SH-SY5Y (cell line): ENCODE measurements around the gene CDHR1.

Experiments used
- GATA2 ChIP-seq: IDR thresholded peaks from 2 replicates; pipeline ENCODE4 v1.6.1; 2011; ENCODE audit warnings: mild to moderate bottlenecking, low read depth, low read length
- GATA3 ChIP-seq: IDR thresholded peaks from 2 replicates; pipeline ENCODE4 v1.6.1; 2011; ENCODE audit warnings: low read depth, mild to moderate bottlenecking, low read length, moderate library complexity

DNA sequence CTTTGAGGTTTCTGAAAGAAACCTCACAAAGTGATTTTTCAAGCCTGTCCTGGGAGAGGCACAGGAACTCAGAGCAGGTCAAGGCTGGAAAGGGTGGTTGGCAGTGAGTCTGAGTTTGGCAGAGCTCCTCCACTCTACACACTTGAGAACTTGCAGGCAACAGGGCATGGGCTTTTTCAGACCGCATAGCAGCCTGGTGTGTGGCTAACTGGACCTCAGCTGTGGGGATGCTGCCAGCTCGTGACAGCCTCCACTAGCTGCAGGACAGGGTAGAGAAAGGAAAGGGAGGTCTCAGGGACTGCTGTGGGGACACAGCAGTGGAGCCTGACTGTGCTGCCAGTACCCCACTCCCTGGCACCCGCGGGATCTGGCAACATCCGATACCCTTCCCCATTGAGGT lies 2.6 kb downstream of the CDHR1 start:
- no peak for TF ChIP-seq GATA2
- no peak for TF ChIP-seq GATA3
